DMS153 treated with DMSO at 0.1 percent for 48 hours (cell line): ENCODE measurements around the gene RAB3GAP1.
"Not testable (repeated sequence)": the region's sequence is repeated elsewhere in the genome, so short reads cannot be mapped to it uniquely, and the experiment has no call there.

ENCODE experiments used
- DNase-seq: peaks from one replicate; lab custom pipeline; 2025; ENCODE audit not compliant: unreplicated experiment; lab: John Stamatoyannopoulos, UW

Gene RAB3GAP1

DNA sequence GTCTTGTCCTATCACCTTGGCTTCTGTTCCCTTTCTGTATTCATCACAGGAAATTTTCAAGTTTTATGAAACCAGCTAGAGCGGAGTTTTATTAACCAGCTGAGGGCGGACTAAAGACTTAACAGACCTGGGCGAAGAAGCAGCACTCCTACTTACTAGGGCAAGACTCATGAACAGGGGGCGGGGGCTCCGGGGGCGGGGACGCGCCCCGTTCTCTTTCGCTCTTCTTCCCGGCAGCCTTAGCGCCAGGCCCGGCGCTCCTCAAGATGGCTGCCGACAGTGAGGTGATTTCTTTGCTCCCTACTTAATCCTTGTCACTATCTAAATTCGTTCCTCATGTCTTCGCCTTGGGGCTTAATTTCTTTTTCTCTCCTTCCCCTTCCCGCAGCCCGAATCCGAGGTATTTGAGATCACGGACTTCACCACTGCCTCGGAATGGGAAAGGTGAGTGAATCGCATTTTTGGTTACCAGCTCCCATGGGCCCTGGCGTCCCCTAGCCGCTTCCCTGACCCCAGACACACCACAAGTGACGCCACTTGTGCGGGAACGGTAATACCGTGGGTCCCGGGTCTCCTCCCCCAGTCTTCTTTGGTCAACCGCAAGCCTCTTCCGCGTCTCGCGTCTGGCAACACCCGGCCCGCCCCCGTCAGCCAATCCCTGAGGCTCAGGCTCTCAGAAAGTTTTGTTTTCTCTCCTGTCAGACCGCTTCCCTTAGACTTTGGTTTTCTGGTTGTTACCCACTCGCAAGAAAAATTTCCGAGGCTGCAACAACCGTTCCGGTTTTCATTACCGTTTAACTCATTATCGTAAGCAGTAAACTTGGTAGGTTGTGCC lies at the start of gene RAB3GAP1:
Gene RAB3GAP1, plus strand, starts transcription at position 251 of the 835 bp plus-strand sequence. Its CDS starts 16 bp downstream, at position 267.
- peak; percentile 26 for DNase-seq

DNA sequence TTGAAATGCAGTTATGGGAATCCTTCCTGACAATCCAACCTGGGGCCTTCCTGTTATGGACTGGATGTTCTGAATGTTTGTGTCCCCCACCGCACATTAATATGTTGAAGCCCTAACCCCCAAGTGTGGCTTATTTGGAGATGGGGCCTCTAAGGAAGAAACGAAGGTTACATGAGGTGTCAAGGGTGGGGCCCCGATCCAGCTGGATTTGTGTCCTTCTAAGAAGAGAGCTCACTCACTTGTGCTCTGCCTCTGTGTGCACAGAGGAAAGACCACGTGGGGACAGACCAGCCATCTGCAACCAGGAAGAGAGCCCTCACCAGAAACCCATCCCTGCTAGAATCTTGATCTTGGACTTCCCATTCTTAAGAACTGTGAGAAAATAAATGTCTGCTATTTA lies 49.3 kb upstream of the RAB3GAP1 start:
- DNase-seq, result no peak

DNA sequence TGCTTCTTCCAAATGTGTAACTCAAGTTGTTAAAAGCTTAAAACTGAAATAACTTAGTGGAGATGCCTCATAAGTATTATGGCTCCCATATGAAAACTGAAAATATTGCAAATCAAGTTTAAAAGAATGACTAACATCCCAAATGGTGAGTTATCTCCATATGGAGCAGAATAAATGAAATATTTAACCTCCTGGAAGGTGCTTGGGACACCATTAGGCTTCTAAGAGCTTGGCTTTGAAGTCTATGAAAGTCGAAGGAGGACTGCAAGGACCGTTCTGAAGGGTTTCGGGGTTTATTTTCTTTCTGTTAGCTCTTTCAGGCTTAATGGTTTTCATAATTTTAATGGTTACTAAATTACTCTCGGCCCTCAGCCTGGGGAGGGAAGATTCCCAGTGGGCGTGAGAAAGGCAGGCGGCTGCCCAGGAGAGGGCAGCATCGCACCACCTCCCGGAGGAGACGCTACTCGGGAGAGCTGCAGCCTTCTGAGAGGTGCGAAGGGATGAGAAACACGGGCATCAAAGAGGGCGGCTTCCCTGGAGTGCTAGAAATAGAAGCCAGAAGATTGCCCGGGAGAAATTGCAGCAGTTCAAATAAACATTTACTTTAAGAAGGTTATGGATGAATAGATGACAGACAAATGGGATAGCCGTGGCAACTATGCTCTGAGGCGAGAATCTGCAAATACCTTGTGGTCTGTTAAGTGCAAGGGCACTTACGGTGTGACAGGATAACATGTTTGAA lies 47.9 kb upstream of the RAB3GAP1 start:
- DNase-seq, result peak; percentile 40

DNA sequence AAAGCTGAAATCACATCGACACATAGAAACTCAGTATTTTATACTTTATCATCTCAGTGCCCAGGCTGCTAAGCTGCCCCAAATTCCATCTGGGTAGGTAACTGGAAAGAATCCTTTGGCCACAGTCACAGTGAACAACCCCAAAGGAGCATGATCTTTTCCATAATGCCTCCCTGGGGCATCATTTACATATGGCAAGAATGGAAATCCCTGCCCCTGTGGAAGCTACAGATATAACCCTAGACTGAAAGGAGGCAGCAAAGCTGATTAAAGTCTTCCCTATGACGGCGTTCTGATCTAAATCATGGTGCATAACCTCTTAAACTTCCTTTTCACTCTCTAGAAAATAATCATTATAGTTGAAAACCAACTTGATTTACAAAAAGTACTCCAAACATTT lies 46.3 kb upstream of the RAB3GAP1 start:
- no peak for DNase-seq

DNA sequence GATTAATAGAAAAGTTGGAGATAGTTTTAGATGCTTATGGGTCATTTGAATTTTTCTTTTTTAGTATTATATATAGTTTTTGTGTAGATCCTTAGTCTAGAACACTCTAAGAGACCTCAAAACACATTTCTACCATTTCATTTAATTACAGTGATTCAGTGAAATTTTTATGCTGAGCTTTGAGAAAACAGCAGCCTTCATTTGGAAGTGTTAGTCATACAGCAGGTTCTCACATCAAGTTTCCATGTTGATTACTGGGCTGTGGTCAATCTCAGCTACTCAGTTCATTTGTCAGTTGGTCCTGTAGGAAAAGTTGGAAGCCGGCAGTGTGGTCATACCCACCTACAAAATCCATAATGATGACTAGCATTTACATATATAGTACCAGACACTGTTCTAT lies 42.8 kb upstream of the RAB3GAP1 start:
- no peak for DNase-seq

DNA sequence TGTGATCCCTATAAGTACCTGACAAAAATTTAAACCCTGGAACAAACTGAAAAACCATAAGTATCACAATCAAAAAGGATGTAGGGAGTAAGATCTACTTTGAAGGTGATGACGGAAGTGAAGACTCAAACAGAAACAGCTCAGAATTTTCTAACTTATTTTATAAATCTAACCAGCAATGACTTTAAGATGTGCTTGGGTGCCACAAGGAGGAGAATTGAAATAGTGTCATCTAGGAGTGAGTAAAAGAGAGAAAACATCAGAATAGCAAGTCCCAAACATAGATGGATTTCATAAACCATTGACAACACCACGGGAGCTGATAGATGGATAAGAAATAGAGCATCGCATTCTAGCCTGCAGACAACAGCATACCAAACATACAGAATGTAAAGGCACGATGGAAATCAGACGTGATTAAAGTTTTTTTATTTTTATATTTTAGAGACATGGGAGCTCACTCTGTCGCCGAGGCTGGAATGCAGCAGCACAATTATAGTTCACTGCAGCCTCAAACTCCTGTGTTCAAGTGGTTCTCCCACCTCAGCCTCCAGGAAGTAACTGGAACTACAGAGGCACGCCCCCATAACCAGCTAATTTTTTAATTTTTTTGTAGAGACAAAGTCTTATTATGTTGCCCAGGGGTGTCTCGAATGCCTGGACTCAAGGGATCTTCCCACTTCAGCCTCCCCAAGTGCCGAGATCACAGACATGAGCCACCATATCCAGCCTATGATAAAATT lies 41.7 kb upstream of the RAB3GAP1 start:
- DNase-seq, result no peak

DNA sequence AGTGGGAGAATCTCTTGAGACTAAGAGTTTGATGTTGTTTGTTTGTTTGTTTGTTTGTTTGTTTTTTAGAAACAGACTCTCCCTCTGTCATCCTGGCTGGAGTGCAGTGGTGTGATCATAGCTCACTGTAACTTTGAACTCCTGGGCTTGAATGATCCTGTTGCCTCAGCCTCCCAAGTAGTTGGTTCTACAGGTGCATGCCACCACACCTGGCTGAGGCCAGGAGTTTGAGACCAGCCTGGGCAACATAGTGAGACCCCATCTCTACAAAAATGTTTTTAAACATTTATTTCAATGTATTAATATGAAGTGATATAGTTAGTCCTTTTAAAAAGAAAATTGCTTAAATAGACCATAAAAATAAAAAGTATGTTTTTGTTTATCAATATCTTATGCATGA lies 40.5 kb upstream of the RAB3GAP1 start:
- DNase-seq, result no peak

DNA sequence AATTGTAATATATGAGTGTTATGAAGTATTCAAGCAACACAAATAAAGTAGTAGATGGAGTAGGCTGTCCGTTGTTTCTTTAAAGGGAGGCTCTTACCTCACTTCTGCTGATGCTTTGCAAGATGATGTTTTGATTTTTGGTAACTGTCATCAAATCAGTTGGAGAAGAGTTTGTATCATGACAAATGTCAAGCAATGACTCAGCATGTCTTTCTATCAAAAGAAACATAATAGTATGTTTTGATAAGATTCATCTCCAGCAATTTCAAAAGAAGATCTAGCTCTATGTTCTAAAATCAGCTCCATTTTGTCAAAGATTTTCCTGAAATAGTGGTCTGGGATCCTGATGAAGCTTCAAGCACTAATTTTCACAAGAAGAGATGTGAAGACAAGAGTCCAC lies 30.5 kb upstream of the RAB3GAP1 start:
- DNase-seq, result no peak

DNA sequence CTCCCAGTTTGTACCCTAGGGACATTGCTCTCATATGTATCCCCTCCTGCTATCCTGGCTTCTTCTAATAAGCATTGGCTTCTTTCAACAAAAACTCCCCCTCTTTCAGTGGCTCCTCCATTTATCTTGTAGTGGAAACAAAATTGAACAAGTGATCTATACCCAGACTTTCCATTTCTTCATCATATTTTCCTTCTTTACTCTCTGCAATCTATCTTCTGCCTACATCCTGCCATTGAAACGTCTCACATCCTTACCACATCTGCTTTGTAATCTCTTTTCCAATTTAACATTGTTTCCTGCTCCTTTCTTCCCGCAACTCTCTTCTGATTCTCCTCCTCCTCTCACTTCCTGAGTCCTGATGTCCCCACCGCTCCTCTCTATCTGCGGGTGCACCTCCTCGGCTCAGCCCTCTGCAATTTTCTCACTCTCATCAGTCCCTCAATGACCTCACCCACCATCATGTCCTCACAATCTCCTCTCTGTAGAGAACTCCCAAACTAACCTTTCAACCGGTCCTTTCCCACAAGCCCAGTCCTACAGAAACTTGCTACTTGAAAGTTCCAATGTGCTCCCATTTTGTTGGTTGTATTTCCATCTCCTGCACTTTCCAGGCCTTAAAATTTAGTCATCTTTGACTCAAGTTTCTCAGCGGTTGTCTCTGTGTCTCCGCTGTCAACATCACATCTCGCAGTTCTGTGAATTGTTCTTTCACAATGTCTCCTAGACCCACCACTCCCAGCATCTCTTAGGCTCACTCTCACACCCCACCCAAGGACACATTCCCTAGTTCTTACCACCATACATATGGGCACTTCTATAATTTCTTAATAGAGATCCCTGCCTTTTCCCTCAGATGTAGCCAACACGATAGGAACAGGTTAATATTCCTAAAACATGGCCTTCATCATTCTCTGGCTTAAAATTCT lies 28.9 kb upstream of the RAB3GAP1 start:
- DNase-seq, result no peak

DNA sequence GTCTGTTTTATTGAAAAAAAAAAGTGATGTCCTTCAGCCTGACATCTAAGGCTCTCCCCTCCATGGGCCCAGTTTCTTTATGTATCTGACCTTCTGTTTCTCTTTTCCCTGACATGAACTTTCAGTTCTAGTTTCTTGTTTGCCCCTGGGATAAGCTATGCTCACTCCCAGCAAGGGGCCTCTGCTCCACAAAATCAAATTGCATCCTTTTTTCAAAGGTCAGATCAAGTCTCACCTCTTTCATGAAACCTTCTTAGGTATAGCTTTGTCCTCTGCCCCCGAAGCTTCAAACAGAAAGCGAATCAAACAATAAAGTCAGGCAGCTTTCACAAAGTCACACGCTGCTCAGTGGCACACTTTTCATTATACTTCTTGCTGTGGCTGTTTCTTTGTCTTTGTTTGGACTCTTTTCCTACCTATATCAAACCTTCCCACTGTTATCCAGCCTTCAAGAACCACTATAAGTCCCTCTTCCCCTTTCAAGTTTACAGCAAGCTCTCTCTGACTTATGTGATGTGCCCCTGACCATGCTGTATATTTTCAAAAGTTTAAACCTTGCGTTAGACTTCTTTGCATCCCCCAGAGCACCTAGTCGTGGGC lies 28.1 kb upstream of the RAB3GAP1 start:
- no peak for DNase-seq

DNA sequence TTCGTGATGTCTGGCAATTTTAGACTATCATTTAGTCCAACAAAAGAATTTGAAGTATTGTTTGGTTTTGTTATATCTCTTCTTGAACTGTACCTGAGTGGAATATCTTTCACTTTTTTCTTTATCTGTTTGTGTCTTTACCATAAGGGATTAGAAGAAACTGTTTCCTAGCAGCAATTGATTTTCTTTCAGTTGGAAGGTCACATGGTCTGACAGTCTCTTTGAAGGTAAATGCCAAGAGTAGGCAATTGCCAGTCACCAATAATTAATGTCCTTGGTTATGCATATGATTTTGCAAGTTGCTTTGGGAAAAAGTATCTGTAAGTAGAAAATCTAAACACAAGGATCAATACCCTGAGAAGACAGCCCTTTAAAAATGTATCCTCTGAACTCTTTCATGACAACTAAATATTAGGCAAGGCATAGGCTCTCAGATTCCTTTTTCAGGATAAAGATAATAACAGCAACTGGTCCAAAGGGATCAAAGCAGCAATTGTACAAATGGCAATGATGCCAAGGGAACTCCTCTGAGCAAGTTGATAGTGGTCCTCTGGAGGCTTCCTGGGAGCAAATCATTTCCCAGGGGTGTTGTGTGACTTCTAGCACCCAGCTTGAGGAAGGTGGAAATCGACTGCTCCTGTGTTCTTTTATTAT lies 22.5 kb upstream of the RAB3GAP1 start:
- DNase-seq, result no peak

DNA sequence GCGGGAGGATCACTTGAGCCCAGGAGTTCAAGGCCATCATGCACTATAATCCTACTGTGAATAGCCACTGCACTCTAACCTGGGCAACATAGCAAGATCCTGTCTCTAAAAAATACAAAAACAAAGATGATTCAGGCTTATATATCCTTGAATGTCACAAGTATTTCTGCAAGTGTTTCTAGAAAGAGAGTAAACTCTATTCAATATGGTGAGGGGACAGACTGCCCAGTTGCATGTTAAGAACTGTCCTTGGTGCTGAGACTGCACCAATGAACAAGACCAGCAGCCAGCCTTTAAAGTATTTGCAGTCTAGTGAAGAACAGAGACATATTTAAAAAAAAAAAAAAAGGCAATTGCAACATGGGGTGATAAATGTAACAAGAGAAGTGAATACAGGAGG lies 21.3 kb upstream of the RAB3GAP1 start:
- no peak for DNase-seq

DNA sequence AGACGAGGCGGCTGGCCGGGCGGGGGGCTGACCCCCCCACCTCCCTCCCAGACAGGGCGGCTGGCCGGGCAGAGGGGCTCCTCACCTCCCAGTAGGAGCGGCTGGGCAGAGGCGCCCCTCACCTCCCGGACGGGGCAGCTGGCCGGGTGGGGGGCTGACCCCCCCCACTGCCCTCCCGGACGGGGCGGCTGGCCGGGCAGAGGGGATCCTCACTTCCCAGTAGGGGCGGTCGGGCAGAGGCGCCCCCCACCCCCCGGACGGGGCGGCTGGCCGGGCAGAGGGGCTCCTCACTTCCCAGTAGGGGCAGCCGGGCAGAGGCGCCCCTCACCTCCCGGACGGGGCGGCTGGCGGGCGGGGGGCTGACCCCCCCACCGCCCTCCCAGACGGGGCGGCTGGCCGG lies 18.9 kb upstream of the RAB3GAP1 start:
- not testable (repeated sequence) for DNase-seq

DNA sequence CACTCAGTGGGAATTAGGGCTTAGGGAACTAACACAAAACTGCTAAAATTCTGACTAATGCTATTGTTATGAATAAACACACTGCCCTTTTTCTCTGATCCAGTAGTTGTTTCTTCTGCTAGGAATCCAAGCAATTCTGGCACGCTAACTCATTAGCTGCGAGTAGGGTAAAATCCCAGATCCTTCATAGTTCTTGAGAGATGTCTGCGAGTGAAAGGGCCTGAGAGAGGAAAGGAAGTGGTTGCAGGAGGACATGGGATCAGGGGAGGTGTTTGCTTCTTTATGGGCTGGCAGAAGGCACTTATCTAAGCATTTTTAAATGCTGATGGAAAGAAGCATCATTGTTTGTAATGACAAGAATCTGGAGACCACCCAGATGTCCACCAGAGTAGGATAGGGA lies 14.3 kb upstream of the RAB3GAP1 start:
- DNase-seq, result no peak

DNA sequence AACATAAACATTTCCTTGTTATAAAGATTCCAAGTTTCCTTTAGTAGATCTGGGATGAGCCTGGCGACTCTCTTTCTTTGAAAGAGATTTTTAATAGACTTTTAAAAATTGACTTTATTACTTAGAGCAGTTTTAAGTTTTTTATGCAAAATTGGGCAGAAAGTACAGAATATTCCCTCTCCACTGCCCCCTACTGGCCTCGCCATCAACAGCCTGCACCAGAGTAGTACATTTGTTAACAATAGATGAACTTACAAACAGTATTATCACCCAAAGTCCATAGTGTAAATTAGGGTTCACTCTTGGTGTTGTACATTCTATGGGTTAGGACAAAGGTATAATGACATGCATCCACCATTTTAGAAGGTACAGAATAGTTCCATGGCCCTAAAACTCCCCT lies 8.7 kb upstream of the RAB3GAP1 start:
- no peak for DNase-seq

DNA sequence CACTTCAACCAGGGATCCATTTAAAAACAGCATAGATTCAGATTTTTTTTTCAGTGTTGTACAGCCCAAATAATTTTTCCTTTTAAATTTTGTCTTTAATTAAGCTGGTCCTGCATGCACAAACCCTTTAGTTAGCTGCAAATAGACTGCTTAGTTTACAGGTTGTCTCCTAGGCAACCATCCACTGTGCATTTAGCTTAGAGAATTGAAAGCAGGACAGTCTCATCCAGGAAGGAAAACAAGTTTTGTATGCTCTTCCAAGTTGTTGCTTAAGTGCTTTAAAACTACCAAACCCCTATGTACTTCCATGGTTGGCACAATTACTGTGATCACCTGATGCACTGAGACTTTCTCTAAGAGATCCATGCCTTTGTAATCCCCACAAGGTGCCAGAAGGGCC lies 4.8 kb upstream of the RAB3GAP1 start, which contains the start of gene MAP3K19:
Gene MAP3K19, minus strand, starts transcription at position 148 of the 400 bp plus-strand sequence. CDS start 22,800 bp downstream, outside the sequence.
- no peak for DNase-seq

DNA sequence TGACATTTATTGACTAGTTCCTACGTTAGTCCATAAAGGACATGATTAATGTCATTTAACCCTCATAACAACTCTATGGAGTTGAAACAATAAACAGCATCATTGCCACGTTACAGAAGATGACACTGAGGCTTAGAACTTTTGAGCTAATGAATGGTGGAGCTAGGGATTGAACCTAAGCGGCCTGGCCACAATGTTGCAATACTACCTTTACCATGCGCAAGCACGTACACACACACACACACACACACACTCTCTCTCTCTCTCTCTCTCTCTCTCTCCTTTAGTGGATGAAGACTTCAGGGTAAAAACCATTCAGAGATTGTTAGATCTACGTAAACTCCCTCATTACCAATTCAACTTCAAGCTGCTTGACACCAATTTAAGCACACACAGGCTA lies 4.0 kb upstream of the RAB3GAP1 start:
- no peak for DNase-seq

DNA sequence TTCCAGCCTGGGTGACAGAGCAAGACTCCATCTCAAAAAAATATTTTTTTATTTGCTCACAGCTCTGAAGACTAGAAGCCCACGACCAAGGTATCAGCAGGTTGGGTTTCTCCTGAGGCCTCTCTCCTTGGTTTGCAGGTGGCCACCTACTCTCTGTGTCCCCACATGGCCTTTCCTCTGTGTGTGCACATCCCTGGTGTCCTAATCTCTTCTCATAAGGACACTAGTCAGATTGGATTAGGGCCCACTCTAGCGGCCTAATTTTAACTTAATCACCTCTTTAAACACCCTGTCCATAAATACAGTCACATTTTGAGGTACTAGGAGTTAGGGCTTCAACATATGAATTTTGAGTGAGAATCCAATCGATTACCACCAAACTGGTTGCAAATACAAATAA lies 2.0 kb upstream of the RAB3GAP1 start:
- DNase-seq, result no peak

DNA sequence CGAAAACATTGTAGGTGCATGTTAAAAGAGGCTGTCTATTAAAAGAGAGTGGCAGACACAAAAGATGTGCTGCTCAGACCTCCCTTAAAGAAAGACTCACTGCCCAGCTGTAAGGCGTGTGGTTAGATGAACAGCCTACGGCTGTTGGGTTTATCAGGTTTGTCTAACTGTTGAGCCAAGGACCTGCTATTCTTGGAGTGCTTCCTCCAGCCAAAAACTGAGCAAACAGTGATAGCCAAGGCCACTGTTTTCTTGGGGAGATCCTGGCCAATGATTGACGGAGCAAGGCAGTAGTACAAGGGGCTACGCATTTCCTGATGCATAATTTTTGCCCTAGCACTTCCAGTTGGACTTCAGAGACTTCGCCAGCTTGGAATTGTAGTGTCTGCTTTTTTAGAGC lies 1.4 kb upstream of the RAB3GAP1 start:
- DNase-seq, result no peak
